ENCODE results near the gene C17orf114.
"Not testable (repeated sequence)": the region's sequence is repeated elsewhere in the genome, so short reads cannot be mapped to it uniquely, and the experiment has no call there.

The C17orf114 gene

DNA sequence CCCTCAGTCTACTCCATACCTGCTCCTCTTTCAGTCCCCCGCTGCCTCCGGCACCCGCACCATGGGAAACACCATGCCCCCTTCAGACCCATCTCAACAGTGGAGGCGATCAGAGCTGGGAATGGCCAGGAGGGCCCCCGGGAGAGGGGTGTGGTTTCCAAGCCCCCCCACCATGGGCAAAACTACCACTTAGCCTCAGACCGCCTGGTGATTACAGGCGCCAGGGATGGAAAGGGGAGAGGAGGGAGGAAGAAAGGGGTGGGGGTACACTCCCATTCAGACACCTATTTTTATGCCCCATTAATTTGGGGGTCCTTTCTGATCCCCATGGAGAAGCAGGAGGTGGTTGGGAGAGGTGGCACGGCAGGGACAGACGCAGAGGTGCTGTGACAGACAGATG lies at the start of gene C17orf114:
Gene C17orf114, minus strand, starts transcription at position 101 of the 400 bp plus-strand sequence.
- DNase-seq (ENCODE audit: low spot score), result no peak

DNA sequence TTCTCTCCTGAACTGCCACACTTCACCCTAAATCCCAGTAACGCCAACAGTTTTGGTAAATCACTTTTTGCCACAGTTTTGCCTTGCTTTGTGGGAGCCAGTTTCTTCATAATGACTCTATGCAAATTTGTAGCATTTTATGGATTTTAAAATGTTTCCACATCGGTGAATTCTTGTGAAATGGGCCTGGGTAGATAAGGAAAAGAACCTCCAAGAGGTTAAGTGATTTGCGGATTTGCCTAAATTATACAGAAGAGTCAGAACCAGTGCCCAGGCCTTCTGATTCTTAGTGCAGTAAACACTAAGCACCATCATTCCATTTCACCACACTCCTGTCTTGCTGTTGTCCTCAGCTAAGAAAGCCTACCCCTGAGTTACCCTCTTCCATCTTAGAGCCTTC lies 49.0 kb upstream of the C17orf114 start:
- no peak for DNase-seq (ENCODE audit: low spot score)

DNA sequence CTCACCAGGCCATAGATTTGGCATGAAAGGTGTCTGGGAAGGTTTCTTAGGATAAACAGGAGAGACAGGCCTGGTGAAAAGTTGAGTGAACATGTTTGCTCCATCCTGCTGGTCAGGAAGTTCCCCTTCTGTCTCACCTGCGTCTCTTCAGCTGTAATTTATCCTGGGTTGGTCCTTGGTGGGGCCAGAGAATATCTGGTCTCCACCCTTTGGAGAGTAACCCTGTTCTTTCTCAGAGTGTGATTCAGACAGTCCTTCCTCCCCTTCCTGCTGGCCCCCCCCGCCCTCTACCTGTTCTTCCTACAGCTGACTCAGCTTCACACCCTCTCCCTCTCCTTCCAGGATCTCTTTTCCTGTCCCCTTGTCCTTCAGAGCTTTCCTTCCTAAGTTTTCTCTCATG lies 48.1 kb upstream of the C17orf114 start:
- DNase-seq (ENCODE audit: low spot score), result no peak

DNA sequence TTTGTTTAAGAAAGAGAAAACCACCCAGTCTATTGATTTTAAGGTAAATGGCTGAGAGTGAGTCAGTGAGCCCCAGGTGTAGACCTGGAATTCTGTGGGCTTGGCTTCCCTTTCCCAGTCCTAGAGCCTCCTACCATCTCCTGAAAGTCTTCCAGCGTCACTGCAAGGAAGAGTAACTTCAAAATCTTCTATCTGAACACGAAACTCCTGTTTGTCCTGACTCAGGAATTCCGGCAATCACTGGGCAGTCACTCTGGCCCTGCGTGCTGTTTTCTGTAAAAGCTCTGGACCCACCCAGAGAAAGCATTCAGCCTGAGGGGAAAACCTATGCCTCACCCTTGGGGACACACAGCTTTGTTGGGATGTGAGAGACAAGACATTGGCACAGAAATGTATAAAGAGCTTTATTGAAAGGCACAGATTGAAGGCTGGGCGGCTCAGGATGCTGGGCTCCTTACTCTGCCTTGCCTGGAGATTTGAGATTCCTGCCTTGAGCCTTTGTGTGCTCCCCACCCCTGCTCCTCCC lies 46.9 kb upstream of the C17orf114 start:
- no peak for DNase-seq (ENCODE audit: low spot score)

DNA sequence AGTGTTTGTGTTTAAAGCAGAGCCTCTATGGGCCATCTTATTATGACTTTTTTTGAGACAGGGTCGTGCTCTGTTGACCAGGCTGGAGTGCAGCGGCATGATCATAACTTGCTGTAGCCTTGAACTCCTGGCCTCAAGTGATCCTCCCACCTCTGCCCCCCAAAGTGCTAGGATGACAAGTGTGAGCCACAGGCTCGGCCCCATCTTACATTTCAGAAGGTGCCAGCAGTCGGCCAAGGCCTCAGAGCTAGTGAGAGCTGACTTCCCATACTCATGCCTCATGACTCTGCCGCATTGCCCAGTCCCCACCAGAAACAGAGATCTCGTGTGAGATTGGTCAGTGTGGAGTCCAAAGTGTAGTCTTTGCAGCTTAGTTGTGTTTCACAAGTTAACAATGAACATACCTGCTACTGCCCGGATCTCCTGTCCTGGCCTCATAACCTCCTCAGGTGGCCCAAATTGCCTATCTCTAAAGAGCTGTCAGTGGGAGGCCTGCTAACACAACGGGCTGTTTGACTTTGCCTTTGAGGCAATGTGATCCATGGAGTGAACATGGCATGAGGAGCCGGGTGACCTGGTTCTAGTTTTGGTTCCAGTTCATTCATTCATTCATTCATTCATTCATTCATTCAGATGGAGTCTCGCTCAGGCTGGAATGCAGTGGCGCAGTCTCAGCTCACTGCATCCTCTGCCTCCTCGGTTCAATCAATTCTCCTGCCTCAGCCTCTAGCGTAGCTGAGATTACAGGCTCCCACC lies 44.7 kb upstream of the C17orf114 start:
- DNase-seq (ENCODE audit: low spot score), result no peak

DNA sequence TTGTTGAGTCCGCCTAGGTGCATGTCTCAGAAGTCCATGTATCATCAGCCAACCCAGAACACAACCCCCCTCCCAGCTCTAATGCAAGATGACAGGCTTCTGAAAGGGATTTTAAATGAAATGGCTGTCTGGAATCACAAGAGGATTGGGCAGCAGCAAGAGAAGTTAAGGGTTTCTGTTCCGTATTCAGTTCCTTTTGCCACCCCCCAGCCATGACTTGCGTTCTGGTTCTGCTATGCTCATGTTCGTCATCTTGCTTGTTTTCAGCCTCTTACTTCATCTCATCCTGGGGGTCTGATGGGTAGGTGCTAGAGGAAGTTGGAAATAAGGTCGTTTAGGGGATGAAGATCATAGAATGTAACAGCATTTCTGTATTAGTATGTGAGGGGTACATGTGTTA lies 43.0 kb upstream of the C17orf114 start:
- no peak for DNase-seq (ENCODE audit: low spot score)

DNA sequence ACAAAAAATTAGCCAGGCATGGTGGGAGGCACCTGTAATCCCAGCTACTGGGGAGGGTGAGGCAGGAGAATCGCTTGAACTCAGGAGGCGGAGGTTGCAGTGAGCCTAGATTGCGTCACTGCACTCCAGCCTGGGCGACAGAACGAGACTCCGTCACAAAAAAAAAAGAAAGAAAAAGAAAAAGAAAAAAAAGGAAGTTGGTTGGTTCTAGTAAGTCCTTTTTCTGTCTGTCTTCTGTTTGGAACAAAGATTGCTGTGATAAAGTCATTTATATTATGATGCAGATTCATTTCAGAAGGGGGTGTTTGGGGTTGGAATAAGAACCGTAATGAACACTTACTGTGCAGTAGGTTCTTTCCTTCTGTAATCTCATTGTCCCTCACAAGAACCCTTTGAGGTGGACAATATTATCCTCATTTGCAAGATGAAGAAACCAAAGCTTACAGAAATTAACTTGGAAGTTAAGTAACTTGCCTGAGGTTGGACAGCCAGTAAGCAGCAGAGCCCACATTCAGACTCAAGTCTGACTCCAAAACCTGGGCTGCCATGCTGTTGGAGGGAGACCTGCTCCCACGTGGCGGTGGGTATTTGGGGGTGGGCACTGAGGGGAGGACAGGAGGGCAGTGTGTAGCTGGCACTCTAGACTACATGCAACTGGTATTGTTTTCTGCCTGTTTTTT lies 41.3 kb upstream of the C17orf114 start:
- no peak for DNase-seq (ENCODE audit: low spot score)

DNA sequence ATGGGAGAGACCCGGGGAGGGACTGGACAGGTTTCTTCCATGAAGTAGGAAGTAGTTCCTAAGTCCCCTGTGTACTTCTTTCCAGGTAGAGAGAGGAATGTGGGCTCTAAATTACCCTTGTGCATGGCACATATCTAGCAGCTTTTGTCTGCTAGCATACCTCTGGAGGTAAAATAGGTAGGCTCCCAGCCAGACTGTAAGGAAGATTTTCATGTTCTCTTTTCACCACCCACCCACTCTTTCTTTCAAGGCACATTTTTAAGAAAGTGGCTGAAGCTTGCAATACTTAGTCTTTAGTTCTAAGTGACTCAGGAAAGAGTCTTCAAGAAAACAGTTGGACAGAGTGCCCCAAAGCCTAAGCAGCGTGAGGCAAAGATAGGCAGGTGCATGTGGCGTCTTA lies 40.2 kb upstream of the C17orf114 start:
- no peak for DNase-seq (ENCODE audit: low spot score)

DNA sequence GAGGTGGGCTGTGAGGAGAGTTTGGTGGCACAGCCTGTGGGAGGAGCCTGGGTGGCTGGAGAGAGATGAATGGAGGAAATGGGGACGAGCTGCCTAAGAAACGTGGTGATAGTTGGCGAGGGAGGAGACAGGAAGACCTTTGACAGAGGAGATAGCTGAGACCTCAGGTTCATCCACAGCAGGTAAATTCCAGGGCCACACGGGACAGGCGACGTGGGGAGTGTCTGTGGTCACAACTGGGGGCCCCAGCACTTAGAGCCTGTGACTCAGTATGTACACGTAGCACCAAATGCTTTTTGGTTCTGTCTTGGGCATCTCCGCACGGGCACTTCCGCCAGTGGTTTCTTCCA lies 38.7 kb upstream of the C17orf114 start:
- DNase-seq (ENCODE audit: low spot score), result no peak

DNA sequence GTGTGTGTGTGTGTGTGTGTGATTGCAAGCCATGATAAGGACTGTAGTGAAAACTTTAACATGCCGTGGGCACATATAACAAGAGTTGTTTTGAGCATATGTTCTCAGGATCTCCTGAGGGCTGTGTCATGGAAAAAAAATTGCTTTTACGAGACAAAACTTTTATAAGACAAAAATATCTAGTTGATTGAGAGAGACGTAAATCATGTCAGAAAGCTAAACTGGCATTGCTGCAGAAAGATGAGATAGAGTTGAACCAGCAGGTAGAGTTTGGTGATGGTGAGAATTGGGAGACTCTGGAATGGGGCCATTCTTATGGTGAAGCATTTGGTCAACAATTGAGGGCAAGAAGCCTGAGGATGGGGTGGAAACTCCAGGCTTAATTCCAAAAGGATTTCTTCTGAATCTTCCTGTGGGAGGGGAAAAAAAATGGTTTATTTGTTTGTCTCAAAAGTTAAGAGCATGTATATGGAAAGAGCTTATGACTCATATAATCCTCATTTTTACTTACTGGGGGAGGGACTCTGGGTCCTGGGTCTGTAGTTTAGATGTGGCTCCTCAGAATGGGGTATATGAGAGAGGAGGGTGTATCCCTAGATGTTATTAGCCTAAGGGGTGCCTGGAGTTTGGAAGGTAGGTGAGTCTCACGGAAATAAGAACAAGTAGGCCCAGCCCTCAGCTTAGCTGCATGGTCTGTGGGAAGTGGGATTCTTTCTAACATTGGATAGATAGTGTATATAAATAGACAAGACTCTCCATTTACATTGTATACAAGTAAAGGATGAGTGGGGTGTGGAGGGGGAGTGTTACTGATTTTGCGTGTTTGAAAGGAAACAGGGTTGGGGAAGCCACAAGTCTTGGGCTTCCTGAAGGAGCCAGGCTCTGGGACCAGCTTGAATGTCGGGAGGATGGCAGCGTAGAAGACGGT lies 38.1 kb upstream of the C17orf114 start:
- DNase-seq (ENCODE audit: low spot score), result no peak

DNA sequence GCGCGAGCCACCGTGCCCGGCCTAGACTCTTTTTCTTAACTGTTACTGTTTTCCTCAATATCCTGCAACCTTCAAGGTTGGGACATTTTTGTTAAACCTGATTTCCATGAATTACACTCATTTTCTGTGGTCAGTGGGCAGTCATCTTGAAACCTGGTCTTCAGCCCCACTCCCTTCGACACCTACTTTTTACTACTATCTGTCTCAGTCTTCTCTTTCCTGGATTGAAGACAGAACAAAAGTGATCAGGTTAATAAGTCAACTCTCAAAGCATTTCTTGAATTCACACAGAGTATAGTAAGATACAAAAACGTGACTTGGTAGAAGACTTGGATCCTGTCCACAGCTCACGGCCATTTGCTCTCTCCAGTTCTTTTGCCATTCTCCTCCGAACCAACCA lies 37.1 kb upstream of the C17orf114 start:
- DNase-seq (ENCODE audit: low spot score), result no peak

DNA sequence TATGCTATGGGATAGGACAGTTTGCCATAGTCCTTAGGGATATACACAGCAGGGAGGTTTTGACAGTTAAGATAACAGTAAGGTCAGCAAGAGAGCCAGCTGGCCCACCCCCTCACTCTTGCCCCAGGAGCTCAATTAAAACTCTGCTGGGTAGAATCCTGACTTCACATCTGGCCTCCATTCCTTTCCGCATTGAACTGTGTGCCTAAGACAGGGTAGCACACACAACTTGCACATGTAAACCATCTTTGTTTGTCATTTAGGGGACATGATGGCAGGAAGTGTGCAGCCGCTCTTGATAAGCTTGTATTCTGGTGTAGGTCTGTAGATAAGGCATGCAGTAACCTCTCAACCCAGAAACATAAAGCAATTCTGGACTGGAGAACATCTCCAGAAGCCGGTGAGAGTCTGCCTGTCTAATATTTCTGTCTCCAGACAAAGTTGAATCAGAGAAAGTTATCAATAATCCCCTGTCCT lies 36.2 kb upstream of the C17orf114 start:
- DNase-seq (ENCODE audit: low spot score), result no peak

DNA sequence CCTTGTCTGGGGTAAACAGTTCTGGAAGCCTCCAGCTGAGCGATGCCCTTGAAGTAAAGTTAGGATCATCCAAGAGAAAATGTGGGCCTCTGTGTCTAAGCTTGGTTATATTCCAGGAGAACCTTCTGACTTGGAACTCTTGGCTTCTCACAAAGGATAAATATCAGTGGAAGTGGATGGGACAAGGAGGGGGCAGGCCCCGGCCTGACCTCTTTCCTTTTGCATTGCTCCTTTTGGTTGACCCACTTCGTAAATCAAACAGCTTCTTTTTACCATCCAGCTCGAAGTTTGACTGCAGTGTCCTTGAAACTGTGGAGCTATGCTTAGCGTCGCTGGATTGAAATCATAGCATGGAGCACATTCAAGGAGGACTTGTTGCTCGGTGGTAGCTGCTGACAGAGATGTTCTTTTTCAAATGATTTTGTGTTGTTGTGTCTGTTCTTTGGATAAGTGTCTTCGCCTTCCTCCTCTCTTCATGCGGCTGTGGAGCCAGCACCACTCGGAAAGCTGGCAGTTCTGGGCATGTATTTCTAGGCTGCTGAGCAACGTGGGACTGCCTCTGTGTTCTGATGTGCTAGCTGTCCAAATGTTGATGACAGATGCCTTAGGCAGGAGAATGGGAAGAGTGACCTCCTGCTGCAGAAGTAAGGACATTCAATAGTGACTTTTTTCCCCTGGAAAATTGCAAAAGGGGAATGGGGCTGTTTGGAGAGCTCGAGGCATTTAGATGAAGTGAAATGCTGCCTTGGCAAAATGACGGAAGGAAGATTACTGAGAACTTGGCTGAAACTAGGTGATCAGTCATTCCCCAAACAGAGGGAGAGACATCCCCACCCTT lies 35.6 kb upstream of the C17orf114 start:
- DNase-seq (ENCODE audit: low spot score), result no peak

DNA sequence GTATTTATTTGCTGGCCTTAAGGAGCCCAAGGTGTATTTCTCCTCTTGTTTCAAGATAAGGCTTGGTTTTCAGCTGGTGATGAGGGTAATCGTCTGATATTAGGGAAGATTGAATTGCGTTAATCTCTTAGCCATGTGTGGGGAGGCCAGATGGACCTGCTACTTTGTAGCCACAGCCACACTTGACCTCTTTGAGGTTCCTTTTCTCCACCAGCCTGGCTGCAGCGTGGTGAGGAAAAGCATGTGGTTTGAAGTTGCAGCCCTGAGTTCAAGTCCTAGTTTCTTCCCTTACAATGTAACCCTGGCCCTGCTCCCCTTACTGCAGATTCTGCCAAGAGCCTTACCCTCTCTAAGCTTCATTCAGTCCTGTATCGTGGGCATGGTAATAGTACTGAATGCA lies 34.1 kb upstream of the C17orf114 start:
- no peak for DNase-seq (ENCODE audit: low spot score)

DNA sequence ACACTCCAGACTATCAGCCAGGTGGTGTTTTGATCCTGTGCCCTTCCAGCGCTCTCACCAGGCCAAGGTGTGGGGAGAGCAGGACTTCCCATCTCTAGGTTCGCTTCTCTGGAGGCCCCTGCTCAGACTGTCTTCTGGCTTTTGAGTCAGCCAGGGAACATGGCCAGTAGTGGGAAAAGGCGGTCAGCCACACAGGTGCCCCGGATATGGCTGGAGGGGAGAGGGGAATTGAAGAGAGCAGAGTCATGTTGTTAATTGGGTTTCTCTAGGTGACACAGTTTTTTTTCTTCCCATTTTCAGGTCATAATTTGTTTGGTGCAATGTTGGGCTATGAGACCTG lies 32.5 kb upstream of the C17orf114 start:
- no peak for DNase-seq (ENCODE audit: low spot score)

DNA sequence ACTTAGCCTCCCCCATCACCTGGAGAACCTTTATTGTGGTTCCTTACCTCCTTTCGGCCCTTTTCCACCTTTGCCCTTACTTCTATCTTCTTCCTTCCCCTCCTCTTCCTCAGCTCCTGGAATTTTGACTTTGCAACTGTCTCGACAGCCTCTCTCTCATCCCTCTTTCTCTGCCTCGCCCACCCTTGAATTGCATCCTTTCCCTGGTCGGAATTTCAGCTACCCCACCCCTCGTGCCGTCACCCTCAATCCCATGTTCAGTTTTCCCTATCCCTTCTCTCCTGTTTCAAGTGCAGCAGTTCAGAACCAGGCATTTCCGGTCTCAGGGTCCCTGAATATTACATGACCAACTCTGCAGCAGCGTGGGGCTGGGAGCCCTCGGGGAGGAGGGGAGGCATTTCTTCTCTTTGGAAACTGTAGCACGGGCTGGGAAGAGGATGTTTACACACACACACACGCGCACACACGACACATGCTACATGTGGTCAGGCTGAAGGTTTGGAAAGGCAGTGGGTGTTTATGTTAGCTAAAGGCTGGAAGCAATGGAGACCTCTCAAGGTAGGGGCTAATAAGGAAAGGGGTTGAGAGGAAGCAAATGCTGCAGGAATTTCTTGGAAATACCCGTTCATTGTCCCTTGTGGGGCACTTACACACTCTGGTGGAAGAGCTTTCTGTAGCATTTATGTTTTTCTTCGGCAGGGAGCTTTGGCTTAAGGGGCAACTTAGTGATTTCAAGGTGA lies 32.0 kb upstream of the C17orf114 start:
- no peak for DNase-seq (ENCODE audit: low spot score)

DNA sequence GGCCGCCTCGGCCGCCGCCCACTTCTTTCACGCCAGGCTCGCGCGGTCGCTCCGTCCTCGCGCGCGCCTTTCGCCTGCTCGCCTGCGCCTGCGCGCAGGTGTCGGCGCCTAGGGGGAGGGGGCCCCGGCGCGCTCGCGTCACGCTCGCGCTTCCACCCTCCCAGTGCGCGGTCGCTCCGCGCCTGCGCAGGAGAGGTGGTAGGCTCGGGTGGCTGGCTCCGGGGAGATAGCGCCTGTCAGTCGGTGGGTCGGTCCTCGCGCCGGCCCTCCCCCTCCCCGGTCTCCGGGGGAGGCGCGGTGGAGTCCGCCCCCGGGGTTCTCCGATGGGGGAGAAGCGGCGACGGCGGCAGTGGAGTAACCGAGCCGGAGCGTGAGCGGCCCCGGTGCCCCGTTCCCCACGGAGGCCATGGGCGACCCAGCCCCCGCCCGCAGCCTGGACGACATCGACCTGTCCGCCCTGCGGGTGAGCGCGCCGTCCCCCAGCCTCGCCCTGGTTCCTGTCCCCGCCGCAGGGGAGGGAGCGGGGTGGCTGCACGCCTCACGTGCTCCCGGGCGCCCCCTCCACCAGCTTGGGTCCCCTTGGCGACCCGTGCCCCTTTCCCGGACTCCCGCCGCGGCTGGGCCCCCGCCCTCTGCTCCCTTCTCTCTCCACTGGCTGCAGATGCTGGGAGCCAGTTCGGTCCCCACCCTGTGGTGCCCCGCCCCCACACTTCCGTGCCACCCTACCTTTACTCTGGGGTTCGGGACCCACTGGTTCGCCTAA lies 31.2 kb upstream of the C17orf114 start, which contains the start of gene MINK1:
Gene MINK1, plus strand, starts transcription at position 163 of the 763 bp plus-strand sequence. Its CDS starts 244 bp downstream, at position 407.
- DNase-seq (ENCODE audit: low spot score), result peak; percentile 94

DNA sequence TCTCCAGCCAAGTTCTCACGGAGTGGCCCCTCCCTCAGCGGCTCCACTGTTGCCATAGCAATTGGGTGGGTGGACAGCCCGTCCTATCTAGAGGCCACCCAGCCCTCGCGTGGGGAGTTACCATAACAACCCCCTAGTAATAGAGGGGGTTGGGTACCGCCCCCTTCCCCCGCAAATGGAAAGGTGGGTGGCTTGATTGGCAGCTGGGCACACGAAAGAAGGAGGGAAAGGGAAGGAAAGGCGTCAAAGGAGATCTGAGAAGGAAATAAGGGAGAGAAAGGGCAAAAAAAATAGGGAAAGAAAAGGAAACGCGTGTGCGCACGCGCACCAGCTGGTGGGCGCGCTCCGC lies 30.7 kb upstream of the C17orf114 start:
- not testable (repeated sequence) for DNase-seq (ENCODE audit: low spot score)

DNA sequence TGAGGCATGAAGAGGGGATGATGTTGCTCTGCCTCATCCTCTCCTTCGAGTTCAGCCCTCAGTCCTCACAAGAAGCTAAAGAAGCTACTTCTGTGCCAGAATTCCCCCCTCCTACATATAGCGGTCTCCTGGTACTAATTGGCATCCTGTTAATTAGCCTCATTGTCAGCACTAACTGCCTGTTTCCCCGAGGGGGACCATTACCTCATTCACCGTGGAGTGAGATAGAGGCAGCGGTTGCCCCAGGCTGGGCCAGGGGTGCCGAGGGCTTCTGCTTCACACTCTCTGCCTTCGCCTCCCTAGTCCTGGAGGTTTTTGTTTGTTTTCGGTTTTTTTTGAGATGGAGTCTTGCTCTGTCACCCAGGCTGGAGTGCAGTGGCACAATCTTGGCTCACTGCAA lies 25.3 kb upstream of the C17orf114 start:
- DNase-seq (ENCODE audit: low spot score), result no peak

Measured in ecto neural progenitor cell (in vitro differentiated cells).